T-helper 2 cell treated with Interferon-gamma antibody and Interleukin-4, amounts not matched to agents 100 ng/mL and 5 ng/mL, for 36 hours (primary cell): ENCODE measurements around the gene CRYL1. TPM values are rescaled to one million over a fixed set of nuclear protein-coding genes. Genes with fewer than 3 reads are reported as not detected.

Source experiments
- intact Hi-C: fragments of 100-400 bp; cut with micrococcal nuclease; formaldehyde crosslinking; loops from one replicate; pipeline ENCODE4 v1.15.1; 2023
- total RNA-seq: library from RNA; stranded (reverse); gene quantifications from 2 replicates; pipeline ENCODE4 v1.2.3, GENCODE V29; 2022

The CRYL1 gene
- total RNA-seq, 1 donor from 2014 or later = 11.8 TPM

DNA sequence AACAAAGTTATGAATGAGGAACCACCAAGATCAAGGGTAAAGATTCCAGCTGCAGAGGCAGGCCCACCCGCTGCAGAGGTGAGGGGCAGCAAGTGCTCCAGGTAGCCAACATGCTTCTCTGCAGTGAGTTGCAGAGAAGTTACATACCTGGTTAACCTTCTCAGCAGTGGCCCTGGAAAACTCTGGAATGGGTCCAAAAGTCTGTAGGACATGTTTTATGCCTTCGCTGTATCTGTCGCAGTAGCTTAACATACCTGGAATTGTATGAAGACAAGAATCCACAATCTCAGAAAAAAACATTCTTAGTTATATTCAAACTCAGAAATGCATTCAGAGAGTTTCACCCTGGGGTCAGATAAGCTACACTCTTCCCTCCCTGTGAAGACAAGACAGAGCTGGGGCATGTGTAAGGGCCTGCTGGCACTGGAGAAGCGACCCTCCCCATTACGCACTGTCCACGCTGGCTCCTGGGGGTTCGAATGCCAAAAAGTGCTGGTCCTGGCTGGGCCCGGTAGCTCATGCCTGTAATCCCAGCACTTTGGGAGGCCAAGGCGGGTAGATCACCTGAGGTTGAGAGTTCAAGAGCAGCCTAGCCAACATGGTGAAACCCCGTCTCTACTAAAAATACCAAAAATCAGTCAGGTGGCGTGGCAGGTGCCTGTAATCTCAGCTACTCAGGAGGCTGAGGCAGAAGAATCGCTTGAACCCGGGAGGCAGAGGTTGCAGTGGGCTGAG lies 121.0 kb downstream of the CRYL1 start:
- intact Hi-C loops = no loop called here

DNA sequence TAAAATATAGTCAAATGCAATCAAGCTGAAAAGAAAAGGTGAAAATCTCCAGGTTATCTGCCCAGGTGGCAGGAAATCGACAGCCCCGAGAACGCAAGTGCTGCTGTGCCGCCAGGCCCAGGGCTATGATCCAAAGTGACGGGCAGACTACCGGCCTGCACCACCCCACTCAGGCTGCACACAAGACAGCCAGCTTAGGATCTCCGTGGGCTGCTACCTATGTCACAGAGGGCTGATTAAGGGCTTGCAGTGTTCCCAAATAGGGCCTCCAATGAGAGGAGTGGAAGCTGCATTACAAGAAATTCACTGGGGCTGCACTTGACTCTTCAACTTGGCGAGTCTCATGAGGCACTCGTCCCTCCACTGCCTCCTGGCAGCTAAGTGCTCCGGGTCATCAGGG lies 121.8 kb downstream of the CRYL1 start:
- intact Hi-C loops = no loop called here

DNA sequence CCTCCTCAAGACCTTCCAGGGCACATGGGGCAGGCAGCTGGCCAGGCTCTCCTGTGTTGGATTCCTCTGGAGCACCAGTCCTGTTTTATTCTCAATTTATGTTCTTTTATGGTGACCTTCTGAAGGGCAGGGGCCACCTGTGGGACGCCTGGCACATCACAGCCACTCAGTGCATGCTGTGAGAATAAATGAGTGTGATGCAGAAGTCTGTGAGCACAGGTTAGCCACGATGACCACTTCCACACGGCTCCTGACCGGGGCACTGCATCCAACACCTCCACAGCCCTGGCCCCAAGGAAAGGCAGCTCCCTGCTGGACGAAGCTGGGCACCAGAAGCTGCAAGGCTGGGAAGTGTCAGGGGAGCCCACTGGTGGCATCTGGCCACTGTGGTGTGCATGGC lies 122.8 kb downstream of the CRYL1 start:
- intact Hi-C loops = no loop called here

DNA sequence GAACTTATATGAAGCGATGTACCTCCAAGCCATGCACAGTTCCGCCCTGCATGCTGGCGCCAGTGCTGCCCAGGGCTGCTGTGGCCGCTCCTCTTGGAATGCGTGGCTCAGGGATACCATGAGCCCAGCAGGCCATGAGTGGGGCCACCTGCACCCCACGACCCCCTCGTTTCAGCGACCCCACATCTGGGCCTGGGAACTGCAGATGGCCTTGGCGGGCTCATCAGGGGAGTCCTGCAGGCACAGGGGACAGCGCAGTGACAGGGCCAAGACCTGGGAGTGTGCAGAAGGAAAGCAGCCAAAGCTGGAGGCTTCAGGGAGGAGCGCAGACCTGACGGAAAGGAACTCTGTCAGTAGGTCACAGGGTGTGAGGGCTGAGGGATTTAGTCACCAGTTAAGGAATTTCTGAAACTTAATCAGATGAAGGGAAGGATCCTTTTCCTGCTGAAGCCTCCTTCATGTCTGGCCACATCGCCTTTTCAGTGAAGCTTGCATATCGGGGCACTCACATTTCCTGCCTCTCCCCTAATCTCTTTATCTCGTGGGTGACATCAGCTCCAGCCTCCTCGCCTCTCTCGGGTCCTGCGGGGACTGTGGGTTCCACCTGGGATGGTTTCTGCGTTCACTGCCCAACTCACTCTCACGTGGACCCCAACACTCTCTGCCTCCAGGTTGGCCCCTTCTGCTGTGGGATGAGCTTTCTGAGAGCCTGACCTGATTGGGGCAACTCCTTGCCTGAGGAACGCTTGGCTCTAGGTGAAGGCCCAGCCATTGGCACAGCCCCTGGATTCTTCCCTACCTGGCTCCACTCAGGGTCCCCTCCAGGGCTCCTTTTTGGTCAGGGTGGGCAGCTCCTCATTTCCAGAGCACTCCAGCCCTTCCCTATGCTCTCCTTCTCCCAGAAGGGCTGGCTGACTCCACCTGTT lies 123.5 kb downstream of the CRYL1 start:
- intact Hi-C loops = no loop called here

DNA sequence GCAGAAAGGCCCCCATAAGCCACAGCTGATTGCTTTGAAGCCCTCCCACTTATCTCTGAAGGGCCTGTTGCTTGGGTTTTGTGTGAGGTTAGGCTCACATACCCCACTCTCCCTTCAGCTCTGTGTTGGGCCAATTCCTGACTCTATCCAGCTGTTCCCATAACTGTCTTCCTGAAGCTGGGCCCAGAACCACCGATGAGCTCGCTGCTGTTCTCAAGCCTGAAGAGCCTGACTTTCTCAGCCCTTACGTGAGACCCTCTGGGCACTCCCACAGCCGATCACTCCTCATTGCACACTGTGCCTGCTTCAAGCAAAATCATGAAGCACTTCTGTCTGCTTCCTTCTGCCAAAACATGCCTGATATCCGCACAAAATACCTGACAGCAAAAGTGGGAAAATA lies 124.1 kb downstream of the CRYL1 start:
- intact Hi-C loops = no loop called here

DNA sequence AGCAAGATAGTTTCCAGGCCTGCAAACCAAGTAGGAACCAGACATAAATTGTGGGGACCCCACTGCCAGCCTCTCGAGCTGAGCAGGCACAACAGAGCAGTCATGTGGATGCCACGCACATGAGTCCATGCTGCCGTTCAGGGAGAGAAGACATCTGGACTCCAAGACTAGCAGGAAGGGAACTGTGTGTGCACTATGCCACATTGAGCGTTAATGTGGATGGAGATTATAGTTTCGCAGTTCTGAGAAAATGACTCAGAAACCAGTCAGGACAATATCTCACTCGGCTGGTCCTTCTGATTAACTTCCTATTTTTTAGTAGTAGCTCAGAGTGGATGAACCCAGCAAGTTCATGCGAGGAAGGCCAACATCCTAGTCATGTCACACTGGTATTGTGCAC lies 124.9 kb downstream of the CRYL1 start:
- intact Hi-C loops = no loop called here

DNA sequence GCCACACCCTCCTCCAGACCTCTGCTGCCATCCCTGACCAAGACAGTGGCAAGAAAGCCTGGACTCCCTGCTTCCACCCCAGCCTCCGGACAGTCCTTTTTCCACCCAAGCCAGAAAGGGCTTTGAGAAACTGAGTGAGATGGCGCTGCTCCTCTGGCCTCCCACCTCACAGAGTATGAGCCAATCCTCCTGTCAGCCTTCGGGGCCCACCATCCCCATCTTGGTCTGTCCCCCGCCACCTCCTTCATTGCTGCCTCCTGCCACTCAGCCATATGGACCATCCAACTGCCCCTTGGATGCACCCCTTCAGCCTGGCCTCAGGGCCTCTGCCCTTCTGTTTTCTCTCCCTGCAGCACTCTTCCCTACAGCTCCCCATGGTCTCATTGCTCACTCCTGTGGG lies 125.7 kb downstream of the CRYL1 start:
- intact Hi-C loops = no loop called here

DNA sequence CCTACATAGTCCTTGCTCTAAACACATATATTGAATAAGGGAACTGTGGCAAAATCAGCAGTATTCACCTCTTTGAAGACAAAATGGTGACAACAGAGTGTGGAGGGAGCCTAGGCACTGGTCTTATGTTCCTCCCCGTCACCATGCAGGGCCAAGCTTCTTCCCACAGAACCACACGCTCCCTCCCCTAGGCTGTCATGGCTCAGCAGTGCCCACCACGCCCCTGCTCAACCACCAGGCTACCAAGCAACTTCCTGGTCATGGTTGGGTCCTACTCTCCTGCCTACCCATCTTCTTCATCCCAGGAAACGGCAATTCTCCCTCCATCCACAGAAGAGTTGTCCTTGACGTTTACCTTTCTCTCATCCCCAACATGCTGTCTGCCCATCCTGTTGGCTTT lies 126.1 kb downstream of the CRYL1 start:
- intact Hi-C loops = no loop called here

DNA sequence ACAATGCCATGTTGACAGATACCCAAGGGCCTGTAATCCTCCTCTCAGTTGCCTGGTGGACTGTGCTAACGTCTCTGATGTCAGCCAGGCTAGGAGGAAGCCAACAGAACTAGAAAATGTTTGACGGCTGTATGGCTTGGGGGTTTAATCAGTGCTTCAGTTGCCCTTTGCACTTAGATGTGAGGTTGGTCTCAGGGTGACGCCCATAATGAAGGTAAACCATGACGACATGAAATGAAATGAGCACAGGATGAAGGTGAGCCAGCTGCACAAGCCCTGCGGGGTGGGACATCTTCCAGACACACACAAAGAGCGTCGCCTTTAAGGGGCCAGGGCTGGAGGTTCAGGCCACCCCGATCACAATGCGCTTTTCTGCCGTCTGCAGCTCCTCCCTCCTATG lies 127.2 kb downstream of the CRYL1 start:
- intact Hi-C loops = no loop called here

DNA sequence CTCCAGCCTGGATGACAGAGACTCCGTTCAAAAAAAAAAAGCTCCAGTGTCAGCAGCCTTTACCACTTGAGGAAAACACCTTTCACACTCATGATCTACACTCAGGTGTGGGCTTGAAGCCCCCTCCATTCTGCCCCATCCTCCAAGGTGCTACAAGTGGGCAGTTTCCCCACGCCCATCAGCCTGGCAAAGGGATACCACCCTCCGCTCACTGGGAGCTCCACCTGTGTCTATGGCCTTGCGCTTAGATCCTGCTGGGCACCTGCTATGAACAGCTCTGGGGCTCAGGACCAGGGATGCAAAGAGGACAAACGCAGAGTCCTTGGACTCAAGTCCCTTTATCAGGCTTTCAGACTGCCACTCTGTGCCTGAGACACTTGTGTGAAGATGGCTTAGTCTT lies 127.8 kb downstream of the CRYL1 start:
- intact Hi-C loops = no loop called here

DNA sequence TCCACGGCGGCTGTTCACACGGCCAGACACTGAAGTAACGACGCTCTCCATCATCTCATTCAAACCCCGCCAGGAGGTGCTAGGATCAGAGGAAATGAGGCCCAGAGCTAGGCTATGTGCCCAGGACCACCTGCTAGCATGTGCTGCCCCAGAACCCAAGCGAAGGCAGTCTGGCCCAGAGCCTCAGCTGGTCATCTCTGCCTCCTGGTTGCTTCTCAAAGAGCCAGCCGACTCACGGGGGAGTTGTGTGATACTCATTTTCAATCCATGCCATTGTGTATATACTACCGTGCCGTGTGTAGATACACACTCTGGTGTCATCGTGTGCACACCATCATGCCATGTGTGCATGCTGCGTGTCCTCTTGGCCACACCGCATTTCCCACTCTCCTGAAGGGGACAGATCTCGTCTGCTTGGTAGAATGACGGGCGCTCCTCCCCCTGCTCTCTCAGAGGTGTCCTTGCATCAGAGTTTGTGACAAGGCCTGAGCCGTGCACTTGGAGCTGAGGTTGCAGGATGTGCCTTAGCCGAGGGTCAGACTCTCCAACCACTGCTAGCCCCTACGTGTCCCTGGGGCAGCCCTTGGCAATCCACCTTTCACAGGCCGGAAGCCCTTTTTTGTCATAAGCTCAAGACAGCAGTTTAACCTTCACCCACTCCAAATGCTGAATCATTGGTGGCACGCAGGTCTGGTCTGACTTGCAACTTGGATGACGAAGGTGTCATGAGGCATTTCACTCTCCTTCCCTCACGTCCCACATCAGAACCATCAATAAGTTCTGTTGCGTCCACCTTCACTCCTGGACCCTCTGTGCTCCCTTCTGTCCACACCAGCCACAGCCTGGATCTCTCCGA lies 130.4 kb downstream of the CRYL1 start:
- intact Hi-C loops = no loop called here

DNA sequence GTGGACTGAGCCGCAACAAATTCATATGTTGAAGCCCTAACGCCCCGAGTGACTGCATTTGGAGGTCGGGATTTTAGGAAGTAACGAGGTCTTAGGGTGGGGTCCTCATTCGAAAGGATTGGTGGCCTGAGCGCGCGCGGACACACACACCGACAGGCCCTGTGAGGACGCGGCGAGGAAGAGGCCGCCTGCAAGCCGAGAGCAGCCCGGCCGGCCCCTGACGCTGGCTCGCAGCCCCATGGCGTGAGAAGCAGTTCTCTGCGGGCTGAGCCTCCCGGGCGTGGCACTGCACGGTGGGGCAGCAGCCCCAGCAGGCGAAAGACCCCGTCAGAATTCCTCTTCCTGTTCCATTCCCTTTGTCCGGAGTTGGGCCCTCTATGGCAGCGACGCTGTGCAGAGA lies 131.2 kb downstream of the CRYL1 start:
- intact Hi-C loops = no loop called here

DNA sequence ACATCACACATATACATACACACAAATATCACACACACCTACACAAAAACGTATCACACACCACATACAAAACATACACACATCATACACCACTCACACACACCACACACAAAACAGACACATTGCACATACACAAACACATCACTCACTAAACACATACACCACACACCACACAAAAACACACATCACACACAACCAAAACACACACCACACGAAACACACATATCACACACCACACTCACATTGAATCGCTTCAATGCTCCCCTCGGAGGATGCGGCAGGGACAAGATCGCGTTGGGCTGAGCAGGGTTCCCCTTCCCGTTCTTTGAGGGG lies 131.5 kb downstream of the CRYL1 start:
- intact Hi-C loops = no loop called here

DNA sequence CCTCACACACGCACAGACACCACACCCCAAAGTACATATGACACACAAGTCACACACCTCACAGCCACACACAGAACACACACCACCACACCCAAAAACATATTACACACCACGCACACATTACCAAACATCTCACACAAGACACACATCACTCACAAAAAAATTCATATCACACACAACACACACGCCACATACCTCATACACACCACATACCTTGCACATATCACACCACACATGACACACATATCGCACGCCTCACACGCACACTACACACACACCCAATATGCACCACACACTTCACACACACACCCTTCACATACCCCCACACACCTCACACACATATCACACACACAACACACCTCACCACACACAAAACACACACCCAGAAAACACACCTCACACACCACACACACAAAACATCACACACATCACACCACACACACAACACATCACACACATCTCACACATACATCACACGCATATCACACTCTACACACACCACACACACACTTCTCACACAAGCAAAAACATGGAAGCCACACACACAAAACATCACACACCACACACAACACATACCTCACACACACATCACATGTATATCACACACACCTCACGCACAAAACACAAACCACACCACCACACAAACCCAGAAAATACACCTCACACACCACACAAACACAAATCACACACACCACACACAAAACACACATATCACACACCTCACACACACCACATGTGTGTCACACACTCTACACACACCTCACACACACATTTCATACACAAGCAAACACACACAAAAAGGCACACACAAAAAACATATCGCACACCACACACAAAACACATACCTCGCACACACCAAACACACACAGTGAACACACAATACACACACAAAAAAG lies 132.1 kb downstream of the CRYL1 start:
- intact Hi-C loops = no loop called here

DNA sequence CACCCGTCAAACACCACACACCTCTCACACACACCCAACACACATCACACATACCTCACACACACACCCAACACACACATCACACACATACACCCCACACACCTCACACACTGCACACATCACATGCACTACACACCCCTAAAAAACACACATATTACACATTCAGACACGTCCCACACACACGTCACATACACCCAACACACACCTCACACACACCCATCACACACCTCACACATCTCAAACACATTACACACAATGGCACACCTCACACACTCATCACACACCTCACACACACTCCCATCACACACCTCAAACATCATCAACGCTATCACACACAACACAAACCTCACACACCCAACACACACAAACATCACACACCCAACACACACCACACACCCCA lies 133.1 kb downstream of the CRYL1 start:
- intact Hi-C loops = no loop called here

DNA sequence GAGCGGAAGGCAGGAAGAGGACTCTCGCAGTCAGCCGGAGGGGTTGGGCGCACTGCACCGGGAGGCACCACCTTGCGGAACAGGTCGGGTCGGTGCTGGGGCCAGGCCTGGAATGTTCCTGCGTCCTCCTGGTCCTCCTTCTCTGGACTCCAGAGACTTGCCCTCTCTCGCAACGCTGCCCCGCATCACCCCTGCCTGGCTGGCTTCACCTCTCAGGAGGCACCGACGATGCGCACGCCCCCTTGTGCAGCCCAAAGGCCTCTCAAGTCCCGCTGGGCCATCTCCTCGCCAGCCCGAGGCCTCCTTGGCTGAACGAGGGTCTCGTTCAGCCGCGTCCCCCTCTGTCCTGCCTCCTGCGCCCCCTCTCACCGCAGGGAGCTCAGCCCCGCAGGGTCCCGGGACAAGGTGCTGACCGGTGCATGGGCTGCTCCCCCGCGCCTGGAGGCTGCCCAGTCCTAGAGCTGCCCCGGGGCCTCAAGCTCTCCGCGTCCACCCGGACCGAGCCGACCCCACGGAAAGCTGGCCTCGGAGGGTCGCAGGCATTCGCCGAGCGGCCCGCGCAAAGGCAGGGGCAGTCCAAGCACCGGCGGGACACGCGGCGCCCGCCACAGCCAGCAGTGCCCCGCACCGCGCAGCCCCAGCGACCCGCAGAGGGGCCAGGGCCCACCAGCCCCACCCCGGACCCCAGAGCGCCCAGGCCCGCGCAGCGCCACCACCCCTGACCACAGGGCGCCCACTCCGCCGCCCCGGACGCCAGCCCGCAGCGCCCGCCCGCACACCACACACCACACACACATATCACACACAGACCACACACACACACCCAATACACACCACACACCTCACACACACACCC lies 133.8 kb downstream of the CRYL1 start:
- intact Hi-C loops = no loop called here

DNA sequence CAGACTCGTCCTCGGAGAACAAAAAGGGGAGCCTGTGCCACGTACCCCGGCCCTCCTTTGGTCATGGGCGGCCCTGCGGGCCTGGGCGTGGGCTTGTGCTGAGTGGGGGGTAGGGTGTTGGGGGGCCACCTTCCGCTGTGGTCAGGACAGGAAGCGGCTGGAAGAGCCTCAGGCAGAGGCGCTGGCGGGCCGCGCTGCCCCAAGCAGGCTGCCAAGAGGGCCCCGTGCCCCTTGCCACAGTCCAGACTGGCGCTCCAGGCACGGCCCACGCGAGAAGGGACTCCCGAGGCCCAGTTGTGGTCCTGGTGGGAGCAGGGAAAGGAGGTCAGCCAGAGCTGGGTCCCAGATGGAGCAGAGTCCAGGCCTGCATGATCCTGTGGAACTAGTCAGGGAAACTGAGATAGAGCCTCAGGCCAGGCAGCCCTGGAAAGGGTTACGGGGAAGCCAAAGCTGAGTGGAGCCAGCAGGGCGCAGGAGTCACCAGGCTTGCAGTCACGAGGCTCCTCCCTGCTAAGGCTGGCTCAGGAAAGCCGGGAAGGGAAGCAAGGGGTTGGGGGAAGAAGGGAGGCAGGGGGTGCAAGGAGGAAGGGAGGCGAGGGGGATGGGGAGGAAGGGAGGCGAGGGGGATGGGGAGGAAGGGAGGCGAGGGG lies 135.0 kb downstream of the CRYL1 start:
- intact Hi-C loops = no loop called here

DNA sequence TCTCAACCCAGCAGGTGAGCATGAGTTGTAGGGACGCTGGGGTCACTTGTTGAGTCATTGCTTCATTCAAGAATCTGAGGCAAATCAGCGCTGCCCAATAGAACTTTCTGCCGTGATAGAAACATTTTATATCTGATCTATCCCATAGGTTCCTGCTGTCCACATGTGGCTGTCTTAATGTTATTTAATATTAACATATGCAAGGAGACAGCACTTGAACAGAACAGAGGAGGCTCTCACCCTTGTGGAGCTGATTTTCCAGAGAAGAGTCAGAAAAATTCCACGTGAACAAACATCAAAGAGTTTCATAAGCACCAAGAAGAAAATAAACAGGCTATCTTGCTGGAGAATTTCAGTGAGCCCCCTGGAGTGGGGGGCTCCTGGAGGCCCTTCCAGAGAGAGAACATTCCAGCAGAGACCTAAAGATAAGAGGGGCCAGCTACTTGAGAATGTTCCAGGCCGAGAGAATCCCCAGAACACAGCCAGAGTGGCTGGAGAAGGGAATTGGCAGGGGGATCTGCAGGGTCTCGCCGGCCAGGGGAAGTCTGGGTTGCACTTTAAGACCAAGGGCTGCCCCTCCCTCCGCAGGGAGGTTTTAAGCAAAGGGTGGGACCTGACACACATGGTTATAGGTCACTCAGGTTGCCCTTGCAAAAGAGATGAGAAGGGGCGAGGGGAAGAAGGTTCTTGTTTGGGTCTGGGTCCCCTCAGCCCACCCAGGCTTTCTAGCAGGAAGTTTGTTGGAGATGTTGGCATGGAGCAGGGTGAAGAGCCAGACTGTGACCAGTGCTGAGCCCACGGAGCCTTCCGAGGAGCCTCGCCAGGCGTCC lies 135.7 kb downstream of the CRYL1 start:
- intact Hi-C loops = no loop called here

DNA sequence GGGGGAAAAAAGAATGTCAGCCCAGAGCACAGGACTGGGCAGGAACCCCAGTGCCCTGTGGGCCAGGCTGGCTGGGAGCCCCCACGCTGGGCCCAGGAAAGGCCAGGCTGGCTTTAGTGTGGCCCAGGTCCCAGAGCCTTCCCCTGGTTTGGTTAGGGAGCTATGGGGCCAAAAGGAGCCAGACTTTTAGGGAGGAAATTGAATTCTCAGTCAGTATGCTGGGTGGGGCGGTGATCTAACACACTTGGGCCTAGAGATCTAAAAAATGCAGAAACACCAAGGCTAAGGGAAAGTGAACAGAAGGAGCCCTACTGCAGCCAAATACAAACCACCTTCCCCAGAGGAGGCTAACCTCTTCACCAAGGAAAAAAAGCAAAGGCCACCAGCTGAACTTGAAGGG lies 137.5 kb downstream of the CRYL1 start:
- intact Hi-C loops = no loop called here
